GM19099 (cell line): Measurements from ENCODE around the gene IQCN.

Source experiments
- POLR2A ChIP-seq: IDR thresholded peaks from 3 replicates; pipeline ENCODE4 v1.6.1; 2011; ENCODE audit warnings: low read depth; ENCODE audit not compliant: insufficient read length; ENCODE audit errors: extremely low read depth

The IQCN gene

DNA sequence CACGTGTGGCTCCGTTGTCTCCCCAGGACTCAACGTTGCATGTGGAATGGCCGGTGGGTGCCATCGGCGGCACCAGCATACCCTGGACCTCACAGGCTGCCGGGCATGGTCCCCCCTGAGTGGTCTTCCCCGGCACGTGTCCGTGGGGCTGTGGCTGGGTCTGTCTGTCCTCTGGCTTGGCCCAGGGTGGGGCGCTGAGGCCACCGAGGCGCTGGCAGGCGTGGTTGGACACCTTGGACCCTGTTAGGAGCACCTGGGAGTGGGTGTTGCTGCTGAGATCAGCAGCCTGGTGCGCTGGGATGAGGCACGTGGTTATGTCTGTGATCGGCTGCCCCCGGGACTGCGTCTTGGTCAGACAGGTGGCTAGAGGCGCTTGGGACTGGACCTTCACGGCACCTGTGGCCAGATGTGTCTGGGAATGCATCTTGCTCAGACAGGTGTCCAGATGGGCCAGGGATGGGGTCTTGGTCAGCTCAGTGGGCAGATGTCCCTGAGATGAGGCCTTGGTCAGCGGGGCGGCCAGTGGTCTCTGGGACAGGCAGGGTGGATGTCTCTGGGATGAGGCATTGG is 9.2 kb downstream of the IQCN start:
- no peak for TF ChIP-seq POLR2A

DNA sequence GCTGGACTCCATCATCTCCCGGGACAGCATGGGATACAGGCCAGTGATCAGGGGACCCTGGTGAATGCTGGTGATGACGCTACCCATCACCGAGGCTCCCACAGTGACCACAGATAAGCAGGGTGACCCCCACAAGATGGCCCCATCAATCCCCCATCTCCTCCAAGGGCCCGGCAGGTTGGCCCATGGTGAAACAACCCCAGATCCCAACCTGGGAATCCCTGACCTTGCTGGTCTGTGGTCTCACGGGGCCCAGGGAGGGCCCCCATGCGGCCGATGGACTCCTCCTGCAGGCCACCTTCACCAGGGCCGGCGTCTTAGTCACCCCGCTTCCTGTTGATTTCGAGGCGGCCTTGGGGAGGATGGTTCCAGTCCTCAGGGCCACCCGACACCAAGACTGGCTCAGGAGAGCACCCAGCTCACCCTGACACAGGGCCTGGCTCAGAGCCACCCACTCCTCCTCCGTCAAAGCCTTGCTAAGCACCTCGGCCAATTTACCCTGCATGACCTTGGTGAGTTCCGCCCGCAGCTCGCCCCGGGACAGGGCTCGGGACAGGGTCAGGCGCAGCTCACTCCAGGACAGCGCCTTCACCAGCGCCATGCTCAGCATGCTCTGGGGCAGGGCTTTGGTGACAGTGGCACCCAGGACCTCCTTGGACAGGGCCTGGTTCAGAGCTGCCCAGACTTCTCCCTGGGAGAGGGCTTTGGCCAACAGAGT is 10.0 kb downstream of the IQCN start:
- no peak for TF ChIP-seq POLR2A

DNA sequence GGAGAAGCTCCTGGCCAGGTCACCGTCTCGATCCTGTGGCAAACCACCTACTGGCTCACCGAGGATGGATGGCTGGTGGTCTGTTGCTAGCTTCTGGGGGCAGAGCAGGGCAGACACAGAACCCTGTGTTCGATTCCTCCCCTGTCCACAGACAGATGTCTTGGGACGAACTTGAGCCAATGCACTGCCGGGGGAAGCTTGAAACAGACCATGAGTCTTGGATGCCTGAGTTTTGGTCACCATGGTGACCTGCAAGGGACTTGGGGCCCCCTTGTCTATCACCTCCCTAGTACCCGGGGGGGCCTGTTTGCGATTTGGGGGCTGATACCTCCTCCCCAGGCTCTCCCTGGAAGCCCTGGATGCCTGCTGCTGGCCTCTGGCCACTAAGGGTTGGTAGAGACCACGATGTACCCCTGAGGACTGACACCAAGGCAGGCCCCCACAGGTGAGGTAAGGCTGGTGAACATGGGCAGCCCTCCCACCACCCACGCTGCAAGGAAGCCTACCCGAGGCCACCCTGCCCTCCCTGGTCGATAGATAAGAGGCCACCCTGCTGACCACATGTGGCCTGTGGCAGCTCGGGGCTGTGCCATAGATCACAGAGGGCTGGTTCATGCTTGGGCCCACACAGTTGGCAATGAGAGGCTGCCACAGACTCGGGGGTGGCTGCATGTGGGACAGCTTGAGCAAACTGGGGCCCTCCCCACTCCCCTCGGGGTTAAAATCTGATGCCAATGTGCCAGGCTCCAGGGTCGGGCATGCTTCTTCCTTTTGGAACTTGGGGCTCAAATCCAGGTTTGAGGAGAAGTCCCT is 10.7 kb downstream of the IQCN start:
- TF ChIP-seq POLR2A = no peak

DNA sequence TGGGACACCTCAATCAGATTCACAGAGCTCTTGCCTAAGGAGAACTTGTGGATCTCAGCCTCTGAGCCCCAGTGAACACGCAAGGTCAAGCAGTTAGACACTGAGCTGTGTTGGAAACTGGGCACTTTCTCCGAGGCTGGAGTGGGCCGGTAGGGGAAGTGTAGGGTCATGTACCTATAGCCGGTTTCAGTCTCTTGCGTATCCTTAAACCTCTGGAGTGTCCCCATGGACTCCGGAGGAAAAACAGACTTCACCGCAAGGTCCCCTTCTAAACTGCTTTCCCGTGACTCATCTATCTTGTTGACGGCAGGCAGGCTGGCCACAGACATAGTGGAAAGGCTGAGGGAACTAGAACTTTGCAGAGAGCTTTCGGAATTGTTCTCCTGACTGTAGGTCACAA is 11.3 kb downstream of the IQCN start:
- TF ChIP-seq POLR2A = no peak

DNA sequence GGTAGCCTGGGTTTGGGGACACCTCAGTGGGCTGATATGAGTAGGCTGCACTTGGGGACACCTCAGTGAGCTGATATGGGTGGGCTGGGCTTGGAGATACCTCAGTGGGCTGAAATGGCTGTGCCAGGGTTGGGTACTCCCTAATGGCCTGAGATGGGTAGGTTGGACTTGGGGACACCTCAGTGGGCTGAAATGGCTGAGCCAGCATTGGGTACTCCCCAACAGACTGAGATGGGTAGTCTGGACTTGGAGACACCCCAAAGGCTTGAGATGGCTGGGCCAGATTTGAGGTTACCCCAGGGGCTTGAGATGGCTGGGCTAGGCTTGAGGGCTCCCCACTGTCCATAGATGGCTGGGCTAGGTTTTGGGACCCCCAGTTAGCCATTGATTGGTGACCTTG is 12.1 kb downstream of the IQCN start:
- TF ChIP-seq POLR2A = no peak

DNA sequence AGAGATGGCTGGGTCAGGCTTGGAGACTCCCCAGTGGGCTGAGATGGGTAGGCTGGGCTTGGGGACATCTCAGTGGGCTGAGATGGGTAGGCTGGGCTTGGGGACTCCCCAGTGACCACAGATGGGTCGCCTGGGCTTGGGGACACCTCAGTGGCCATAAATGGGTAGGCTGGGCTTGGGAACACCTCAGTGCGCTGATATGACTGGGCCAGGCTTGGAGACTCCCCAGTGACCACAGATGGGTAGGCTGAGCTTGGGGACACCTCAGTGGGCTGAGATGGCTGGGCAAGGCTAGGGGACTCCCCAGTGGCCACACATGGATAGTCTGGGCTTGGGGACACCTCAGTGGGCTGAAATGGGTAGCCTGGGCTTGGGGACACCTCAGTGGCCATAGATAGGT is 12.8 kb downstream of the IQCN start:
- TF ChIP-seq POLR2A = no peak

DNA sequence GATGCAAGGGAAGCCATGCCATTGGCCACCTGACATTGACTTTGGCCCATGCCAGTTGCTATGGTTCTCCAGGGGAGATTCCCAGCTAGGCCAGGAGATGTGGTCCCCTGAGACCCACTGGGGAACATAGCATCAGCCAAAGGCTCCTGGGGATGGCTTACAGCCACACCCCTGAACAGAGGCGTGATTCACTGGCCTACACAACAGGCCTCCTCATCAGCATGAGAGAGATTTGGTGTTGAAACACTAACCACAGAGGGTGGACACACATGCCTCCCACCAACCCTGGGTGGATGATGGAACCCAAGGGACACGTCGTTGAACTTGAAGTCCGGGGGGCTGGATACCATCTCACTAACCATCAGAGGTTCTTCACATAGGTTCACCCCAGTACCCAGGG is 14.4 kb downstream of the IQCN start:
- TF ChIP-seq POLR2A = no peak

DNA sequence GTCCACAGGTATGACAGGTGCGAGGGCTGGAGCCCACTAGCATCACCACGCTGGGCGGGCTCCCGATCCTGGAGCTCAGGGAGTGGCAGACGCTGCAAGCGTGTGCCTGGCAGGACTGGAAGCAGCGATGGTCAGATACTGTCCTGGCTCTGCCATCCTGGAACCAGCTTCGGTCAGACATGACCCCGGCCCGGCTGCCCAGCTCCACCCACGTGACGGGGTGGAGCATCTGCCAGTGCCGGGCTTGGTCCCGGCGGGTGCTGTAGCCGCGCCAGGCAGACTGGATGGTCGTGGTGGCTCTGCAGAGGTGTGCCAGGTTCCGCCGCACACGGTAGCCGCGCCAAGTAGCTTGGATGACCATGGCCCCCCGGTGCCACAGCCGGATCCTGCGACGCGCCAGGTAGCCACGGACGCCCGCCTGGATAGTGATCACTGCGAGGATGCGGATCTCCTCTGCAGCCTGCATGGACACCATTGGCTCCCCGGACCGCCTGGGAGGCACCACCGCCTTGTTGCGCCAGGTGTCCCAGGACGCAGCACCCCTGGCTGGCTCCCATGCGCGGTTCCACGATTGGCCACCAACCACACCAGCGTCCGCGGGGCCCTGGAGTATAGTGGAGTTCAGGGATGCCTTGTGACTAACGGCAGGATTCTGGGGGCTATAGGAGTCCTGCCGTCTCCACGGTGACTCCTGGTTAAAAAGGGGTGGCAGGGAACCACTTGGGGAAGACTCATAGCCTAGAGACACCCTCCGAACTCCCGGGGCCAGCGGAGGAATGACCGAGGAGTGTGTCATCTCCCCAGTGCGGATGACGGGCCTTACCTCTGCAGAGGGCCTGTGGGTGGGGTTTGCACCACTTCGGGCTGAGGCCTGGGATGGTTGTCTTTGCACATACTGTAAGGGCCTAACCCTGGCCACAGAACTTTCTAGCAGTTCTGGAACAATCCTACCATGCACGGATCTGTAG is 16.5 kb downstream of the IQCN start:
- TF ChIP-seq POLR2A = no peak

DNA sequence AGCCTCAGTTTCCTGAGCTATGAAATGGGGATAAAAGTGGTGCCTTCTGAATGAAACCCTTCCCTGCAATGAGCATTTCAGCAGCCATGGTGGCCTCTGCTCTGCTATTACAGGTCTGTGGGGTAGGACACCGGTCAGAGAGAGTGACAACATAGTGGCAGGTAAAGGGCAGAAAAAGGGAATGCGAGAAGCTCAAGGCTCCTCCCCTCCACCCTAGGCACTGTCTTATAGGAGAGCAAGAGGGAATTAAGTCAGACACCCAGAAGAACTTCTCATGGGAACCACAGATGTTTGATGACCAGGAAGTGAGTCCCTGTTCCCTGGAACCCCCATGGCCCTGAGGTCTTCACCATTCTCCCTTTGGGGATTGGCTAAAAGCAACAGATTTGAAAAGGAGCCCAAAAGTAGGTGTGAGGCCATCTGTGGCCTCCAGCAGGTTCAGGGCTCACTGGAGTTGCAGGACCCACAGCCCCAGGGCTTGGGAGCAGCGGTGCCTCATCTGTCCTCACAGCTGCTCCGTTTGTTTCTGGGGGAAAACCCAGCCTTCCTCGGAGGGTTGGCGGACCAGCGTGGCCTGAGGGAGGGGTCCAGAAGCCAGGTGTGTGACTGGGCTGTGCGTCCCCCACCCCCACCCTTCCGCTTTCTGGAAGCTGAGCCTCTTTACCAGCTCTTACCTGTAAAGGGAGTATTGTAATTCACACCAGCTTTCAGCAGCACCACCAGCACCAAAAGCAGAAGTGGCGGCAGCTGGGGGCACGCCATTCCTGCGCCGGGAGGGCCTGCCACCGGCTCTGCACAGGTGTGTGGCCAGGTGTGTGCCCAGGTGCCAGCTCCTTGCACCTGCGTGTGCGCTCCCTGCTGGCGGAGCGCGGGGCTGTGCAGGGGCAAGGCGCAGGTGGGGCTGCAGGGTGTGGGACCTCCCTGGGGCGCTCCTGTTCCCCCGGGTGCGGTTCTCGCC is 19.4 kb downstream of the IQCN start:
- TF ChIP-seq POLR2A = no peak

DNA sequence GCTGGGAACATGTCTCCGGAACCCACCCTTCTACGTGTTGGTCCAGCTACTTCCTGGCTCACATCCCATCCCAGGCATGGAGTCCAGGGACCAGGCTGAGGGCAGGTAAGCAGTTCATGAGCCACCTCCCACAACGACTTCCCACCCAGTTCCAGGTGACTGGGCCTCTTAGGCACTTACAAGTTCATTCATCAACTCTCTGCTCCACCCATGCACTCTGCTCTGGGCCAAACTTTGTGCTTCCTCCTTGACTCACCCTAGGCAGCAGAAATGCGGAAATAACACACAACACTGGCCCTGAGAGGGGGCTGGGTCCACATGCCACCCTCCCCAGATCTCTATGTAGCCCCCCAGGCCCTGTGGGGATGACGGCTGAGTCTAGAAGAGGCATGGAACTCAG is 20.5 kb downstream of the IQCN start:
- no peak for TF ChIP-seq POLR2A

DNA sequence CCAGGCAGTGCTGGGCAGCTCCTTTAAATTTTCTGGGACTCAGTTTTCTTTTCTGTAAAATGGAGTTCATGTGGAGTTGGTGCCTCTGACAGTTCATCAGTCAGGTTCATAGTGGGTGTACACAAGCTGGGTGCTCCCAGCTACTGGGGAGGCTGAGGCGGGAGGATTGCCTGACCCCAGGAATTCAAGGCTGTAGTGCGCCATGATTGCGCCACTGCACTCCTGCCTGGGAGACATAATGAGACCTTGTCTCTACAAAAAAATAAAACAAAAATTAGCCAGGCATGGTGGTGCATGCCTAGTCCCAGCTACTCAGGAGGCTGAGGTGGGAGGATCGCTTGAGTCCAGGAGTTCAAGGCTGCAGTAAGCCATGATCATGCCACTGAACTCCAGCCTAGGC is 21.1 kb downstream of the IQCN start:
- TF ChIP-seq POLR2A = no peak

DNA sequence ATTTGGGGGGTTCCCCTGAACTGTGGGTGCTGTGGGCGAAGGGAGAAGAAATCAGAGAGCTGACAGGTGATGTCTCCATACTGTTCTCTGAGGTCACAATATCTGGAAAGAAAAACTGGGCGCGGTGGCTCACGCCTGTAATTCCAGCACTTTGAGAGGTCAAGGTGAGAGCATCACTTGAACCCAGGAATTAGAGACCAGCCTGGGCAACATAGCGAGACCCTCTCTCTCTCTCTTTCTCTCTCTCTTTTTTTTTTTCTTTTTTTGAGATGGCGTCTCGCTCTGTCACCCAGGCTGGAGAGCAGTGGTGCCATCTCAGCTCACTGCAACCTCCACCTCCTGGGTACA is 21.9 kb downstream of the IQCN start:
- no peak for TF ChIP-seq POLR2A

DNA sequence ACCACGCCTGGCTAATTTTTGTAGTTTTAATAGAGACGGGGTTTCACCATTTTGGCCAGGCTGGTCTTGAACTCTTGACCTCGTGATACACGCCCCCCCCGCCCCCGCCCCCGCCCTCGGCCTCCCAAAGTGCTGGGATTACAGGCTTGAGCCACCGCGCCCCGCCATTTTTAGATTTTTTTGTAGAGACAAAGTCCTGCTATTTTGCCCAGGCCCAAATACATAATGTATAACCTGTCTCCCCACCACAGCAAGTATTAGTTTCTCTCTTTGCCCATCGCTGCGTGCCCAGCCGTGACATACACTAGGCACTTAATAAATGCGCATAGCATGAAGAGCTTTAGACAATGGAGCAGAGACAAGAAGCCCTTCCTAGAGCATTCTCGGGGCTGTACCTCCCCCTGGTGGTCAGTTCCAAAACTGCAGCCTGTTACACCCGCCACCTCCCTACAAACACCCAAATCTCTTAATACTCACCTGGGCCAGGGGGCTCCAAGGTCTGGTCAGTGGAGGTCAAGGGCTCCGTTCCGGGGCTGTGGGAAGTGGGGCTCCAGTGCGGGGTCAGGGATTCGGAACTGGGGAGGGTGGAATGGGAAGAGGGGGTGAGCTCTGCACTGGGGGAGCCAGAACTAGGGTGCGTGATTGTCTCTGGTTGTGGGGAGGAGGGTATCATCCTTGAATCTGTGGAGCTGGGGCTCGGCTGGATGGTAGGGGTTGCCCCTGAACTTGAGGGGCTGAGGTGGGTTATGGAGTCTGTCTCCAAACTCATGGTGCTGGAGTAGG is 22.5 kb downstream of the IQCN start:
- no peak for TF ChIP-seq POLR2A

DNA sequence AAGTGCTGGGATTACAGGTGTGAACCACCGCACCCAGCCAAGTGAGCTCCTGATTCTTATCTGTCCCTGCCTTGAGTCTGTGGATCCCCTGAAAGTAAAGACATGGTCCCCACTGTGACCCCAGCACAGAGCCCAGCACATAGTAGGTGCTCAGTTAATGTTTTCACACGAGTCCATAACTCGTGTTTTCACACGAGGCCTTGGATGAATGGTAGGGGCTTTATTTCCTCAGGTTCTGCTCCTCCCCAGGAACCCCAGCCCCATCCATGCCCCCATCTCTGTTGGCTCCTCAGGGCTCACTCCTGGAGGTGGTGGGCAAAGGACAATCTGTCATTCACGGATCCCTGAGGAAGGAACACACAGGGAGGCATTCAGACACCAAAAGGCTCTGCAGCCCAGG is 24.4 kb downstream of the IQCN start:
- no peak for TF ChIP-seq POLR2A

DNA sequence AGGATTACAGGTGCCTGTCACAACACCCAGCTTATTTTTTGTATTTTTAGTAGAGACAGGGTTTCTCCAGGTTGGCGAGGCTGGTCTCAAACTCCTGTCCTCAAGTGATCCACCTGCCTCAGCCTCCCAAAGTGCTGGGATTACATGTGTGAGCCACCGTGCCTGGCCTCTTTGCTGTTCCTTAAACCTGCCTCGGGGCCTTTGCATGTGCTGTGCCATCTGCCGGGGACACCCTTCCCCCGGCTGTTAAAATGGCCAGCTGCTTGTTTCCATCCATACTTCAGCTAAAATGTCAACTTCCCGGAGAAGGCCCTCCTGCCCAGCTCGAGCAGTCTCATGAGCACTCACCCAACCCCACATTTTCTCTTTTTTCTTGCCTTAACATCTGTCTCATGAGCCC is 29.0 kb downstream of the IQCN start:
- TF ChIP-seq POLR2A = no peak
